ENCODE data around the gene SYDE2. TPM values are rescaled to one million over a fixed set of nuclear protein-coding genes. Genes with fewer than 3 reads are reported as not detected.

The SYDE2 gene
- total RNA-seq, 4 donors from 2014 or later = 75.5 to 119 (median 99.3) TPM

GRCh38 chr1:85111695-85112094, 89.1 kb downstream of the SYDE2 start:
- Histone ChIP-seq H3K36me3 (no peaks in the 10 kb centered on the region), H3K4me1 (no peaks in the 10 kb centered on the region), H3K27me3 (no peaks in the 10 kb centered on the region), H3K27ac (replicated peaks in 1 of 4) (no peak overlapping the region), H3K9me3 (no peaks in the 10 kb centered on the region), H3K4me3 (no peak overlapping the region)
- intact Hi-C loops (cut with DNase I) = no loop called here
- no peak for DNase-seq (ENCODE audit: extremely low spot score)
- 58% methylated on average over 1 of the region's 1 CpG for WGBS
- TF ChIP-seq POLR2AphosphoS5 (IDR thresholded peaks at IDR 0.05) = no peak
- TF ChIP-seq, protein P1, sequence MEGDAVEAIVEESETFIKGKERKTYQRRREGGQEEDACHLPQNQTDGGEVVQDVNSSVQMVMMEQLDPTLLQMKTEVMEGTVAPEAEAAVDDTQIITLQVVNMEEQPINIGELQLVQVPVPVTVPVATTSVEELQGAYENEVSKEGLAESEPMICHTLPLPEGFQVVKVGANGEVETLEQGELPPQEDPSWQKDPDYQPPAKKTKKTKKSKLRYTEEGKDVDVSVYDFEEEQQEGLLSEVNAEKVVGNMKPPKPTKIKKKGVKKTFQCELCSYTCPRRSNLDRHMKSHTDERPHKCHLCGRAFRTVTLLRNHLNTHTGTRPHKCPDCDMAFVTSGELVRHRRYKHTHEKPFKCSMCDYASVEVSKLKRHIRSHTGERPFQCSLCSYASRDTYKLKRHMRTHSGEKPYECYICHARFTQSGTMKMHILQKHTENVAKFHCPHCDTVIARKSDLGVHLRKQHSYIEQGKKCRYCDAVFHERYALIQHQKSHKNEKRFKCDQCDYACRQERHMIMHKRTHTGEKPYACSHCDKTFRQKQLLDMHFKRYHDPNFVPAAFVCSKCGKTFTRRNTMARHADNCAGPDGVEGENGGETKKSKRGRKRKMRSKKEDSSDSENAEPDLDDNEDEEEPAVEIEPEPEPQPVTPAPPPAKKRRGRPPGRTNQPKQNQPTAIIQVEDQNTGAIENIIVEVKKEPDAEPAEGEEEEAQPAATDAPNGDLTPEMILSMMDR (IDR thresholded peaks at IDR 0.05) = no peak
- no peak for TF ChIP-seq POLR2A (IDR thresholded peaks at IDR 0.05; ENCODE audit: low read depth)
- TF ChIP-seq EP300 (IDR thresholded peaks at IDR 0.05) = no peak

DNA sequence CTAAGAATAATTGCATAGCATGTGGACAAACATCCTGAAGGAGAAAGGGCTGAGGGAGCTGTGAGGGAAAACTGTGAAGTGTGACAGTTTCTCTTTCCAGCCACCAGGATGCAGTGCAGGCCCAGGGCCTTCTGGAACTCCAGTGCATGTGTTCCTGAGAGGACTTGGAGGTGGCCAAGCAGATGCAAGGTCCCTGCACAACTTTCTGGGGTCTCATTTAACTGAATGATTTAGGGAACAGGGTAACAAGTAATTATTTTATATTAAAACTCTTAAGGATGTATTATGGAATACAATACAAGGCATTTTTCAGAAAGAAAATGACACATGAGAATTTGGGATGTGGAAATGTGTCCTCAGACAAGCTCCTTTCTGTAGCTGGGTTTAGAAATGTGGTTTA, 91.3 kb downstream of the SYDE2 start:
- Histone ChIP-seq H3K27ac (replicated peaks in 1 of 4) (no peak overlapping the region), H3K27me3 (no peaks in the 10 kb centered on the region), H3K9me3 (no peaks in the 10 kb centered on the region), H3K36me3 (no peaks in the 10 kb centered on the region), H3K4me3 (no peak overlapping the region), H3K4me1 (no peaks in the 10 kb centered on the region)
- intact Hi-C loops (cut with DNase I) = loop anchor here (10.0 kb wide), 1 partner anchor 165 kb away; no protein-coding TSS in a partner anchor
- DNase-seq (ENCODE audit: extremely low spot score) = no peak
- TF ChIP-seq POLR2AphosphoS5 (IDR thresholded peaks at IDR 0.05) (peak in 1 of 2 donors; percentile 13), EP300 (IDR thresholded peaks at IDR 0.05) (no peak)
- TF ChIP-seq, protein P1 (IDR thresholded peaks at IDR 0.05) = peak; percentile 79 to 88 (median 87)

Small RNAs within 50 kb of the gene (small RNA-seq; reads per million reads assigned to genes)
- 0 to 0.08 (median 0) reads per million in 3 donors for gene MIR4423

Other genes with a start within 250 kb of the SYDE2 start
- under 1 TPM; under 0.01 to 0.83 (median 0.18) TPM for gene MCOLN2, start 203.9 kb downstream of the SYDE2 start, total RNA-seq
- gene MCOLN3, start 152.5 kb downstream of the SYDE2 start, total RNA-seq = 1 to 10 TPM in 2 of 4 donors, under 1 TPM in 2; 0.65 to 2.1 (median 1.0) TPM
- gene C1orf52, start 58.6 kb upstream of the SYDE2 start, total RNA-seq = 10 to 100 TPM; 11.2 to 22.4 (median 15.4) TPM
- 10 to 100 TPM in 2 of 4 donors, 1 to 10 TPM in 2; 8.7 to 15.1 (median 10.8) TPM for gene BCL10, start 75.6 kb upstream of the SYDE2 start, total RNA-seq